ELF-1 (cell line): ENCODE measurements around the gene USP17L19.
"Not testable (repeated sequence)": the region's sequence is repeated elsewhere in the genome, so short reads cannot be mapped to it uniquely, and the experiment has no call there.

Experiments
- DNase-seq: peaks from one replicate; pipeline ENCODE4 v3.0.0-alpha.2; 2016; ENCODE audit warnings: low read depth, low spot score

The USP17L19 gene

GRCh38 chr4:9253078-9253477 lies at the start of gene USP17L19:
USP17L19 (plus strand) TSS chr4:9253378; CDS start chr4:9253378, 0 bp downstream.
- DNase-seq, result not testable (repeated sequence)

- not testable (repeated sequence) for DNase-seq
Measured at GRCh38 chr4:9210357-9210756, 42.8 kb upstream of the USP17L19 start, which contains the start of gene USP17L10. USP17L10 (plus strand) TSS chr4:9210657; CDS start chr4:9210657, 0 bp downstream.

- not testable (repeated sequence) for DNase-seq
Measured at GRCh38 chr4:9214701-9215100, 38.5 kb upstream of the USP17L19 start.

- not testable (repeated sequence) for DNase-seq
Measured at GRCh38 chr4:9215105-9215504, 38.1 kb upstream of the USP17L19 start, which contains the start of gene USP17L11. USP17L11 (plus strand) TSS chr4:9215405; CDS start chr4:9215405, 0 bp downstream.

GRCh38 chr4:9219852-9220251 lies 33.3 kb upstream of the USP17L19 start, which contains the start of gene USP17L12:
USP17L12 (plus strand) TSS chr4:9220152; CDS start chr4:9220152, 0 bp downstream.
- DNase-seq, result not testable (repeated sequence)

GRCh38 chr4:9224596-9224995 lies 28.6 kb upstream of the USP17L19 start, which contains the start of gene USP17L13:
USP17L13 (plus strand) TSS chr4:9224896; CDS start chr4:9224896, 0 bp downstream.
- DNase-seq, result not testable (repeated sequence)

- not testable (repeated sequence) for DNase-seq
Measured at GRCh38 chr4:9230249-9230648, 22.9 kb upstream of the USP17L19 start.

- not testable (repeated sequence) for DNase-seq
Measured at GRCh38 chr4:9234085-9234484, 19.1 kb upstream of the USP17L19 start, which contains the start of gene USP17L15. USP17L15 (plus strand) TSS chr4:9234385; CDS start chr4:9234385, 0 bp downstream.

- DNase-seq, result peak; percentile 1
Measured at GRCh38 chr4:9238461-9238860, 14.7 kb upstream of the USP17L19 start.

- not testable (repeated sequence) for DNase-seq
Measured at GRCh38 chr4:9243579-9243978, 9.6 kb upstream of the USP17L19 start, which contains the start of gene USP17L17. USP17L17 (plus strand) TSS chr4:9243879; CDS start chr4:9243879, 0 bp downstream.

- DNase-seq, result not testable (repeated sequence)
Measured at GRCh38 chr4:9247953-9248680, 5.1 kb upstream of the USP17L19 start, which contains the start of gene USP17L18. USP17L18 (plus strand) TSS chr4:9248630; CDS start chr4:9248630, 0 bp downstream.

GRCh38 chr4:9257824-9258223 lies 4.6 kb downstream of the USP17L19 start, which contains the start of gene USP17L20:
USP17L20 (plus strand) TSS chr4:9258124; CDS start chr4:9258124, 0 bp downstream.
- DNase-seq, result not testable (repeated sequence)

- DNase-seq, result not testable (repeated sequence)
Measured at GRCh38 chr4:9262572-9262971, 9.4 kb downstream of the USP17L19 start, which contains the start of gene USP17L21. USP17L21 (plus strand) TSS chr4:9262872; CDS start chr4:9262872, 0 bp downstream.

GRCh38 chr4:9267319-9267718 lies 14.1 kb downstream of the USP17L19 start, which contains the start of gene USP17L22:
USP17L22 (plus strand) TSS chr4:9267619; CDS start chr4:9267619, 0 bp downstream.
- not testable (repeated sequence) for DNase-seq

GRCh38 chr4:9271719-9272118 lies 18.5 kb downstream of the USP17L19 start:
- not testable (repeated sequence) for DNase-seq
